ENCODE results near the gene CADM1.

The CADM1 gene

DNA sequence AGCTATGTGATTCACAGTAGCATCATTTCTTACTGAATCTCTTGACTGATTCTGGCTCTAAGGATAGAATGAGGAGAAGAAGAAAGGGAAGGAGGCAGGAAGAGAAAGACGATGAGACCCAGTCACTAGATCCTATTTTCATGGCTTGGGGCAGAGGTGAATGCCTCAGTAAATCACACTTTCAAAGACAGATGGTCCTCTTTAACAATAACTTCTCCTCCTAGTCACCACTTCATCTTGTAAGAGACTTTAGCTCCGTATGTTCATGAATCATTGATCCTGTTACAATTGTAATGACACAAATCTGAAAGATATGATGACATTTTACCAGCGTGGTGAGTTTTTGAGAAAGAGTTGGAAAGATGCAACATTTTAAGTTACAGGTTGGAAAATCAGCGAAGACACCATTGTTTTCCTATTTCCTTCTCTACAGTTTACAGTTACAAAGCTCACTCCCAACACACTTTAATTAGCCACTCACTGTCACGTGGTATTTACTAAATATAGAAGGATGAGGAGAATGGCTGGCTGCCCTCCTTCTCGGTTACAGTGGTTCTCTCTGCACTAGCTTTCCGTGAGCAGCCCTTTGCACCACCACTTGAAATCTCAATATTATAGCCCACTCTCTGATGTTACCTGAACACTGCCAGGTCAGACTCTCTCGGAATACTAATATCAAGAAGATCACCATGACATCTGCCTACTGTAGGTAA, 205.8 kb downstream of the CADM1 start:
- TF ChIP-seq CTCF (conservative IDR thresholded peaks at IDR 0.05; ENCODE audit: low read depth), result no peak
- H3K27ac ChIP-seq, result no peak overlapping the region
- ChIA-PET POLR2A (ENCODE audit: low non-redundant PET) (no interaction called here), CTCF (interaction anchor here (1.0 kb wide), 1 partner anchor 48 kb away, joined by 3 read pairs; no protein-coding TSS in a partner anchor)
- DNase-seq (ENCODE audit: low spot score), result no peak

GRCh38 chr11:115297330-115297729, 206.9 kb downstream of the CADM1 start:
- TF ChIP-seq CTCF (conservative IDR thresholded peaks at IDR 0.05; ENCODE audit: low read depth), result no peak
- ChIA-PET POLR2A (ENCODE audit: low non-redundant PET) (no interaction called here), CTCF (interaction anchor here (1.0 kb wide), 1 partner anchor 47 kb away, joined by 3 read pairs; no protein-coding TSS in a partner anchor)
- H3K27ac ChIP-seq, result no peak overlapping the region
- no peak for DNase-seq (ENCODE audit: low spot score)

DNA sequence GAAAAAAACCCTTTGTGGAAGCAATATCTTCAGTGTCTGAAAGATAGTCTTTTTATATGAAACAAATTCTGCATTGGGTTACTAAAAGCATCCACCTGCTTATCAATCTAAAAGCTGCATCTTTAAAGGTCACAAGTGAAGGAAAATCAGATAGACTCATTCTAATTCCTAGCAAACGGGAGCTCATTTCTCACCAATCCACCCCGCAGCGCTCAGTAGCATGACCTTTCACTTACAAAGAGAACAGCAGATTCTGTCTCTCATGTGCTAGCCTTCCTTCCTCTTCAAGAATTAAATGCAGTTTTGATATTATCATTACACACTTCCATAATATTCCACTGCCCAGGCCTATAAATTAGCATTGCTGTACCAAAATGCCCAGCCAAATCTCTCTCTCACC, 212.9 kb downstream of the CADM1 start:
- no peak overlapping the region for H3K27ac ChIP-seq

DNA sequence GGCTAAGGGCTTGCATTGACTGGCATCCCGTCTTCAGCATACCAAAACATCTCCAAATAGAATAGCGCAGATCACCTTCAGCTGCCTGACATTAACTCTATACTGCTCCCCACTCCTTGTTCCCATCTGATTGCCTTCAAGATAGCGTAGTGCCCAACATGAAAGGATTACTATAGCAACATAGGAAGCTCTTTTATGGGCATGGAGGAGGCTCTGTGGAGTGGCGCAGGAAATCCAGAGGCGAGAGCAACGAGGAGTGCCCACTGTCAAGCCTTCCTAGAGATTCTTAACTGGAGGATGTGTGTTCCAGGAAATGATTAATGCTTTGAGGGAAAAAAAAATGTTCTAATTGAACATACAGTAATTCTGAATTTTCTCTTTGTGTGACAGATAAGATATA, 213.3 kb downstream of the CADM1 start:
- ChIA-PET CTCF (interaction anchor here (0.6 kb wide), 1 partner anchor 50 kb away, joined by 7 read pairs; no protein-coding TSS in a partner anchor), POLR2A (ENCODE audit: low non-redundant PET) (no interaction called here)
- no peak for TF ChIP-seq CTCF (conservative IDR thresholded peaks at IDR 0.05; ENCODE audit: low read depth)
- no peak for DNase-seq (ENCODE audit: low spot score)
- no peak overlapping the region for H3K27ac ChIP-seq

More for the DNA sequence above, 212.9 kb downstream of the CADM1 start:
- CTCF ChIA-PET, result interaction anchor here (0.6 kb wide), 1 partner anchor 433 kb away, joined by 3 read pairs; no protein-coding TSS in a partner anchor
- TF ChIP-seq CTCF (conservative IDR thresholded peaks at IDR 0.05; ENCODE audit: low read depth), result no peak
- POLR2A ChIA-PET (ENCODE audit: low non-redundant PET), result no interaction called here
- DNase-seq (ENCODE audit: low spot score), result no peak

DNA sequence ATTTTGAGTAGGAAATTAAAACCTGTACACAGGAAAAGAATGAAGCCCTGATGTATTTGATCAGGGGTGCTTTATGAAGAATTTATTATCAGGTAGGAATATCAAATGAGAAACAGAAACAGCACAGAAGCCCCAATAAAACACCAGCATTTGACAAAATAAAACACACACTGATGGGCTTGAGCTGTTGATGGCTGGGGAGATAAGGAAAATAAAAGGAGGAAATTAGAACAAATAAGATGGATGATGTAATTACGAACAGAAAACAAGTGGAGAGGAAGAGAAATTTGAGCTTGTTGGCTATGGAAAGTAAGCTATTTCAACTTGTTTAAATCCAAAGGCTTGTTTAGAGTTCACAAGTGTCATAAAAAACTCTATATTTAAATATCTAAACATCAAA, 213.7 kb downstream of the CADM1 start:
- no peak overlapping the region for H3K27ac ChIP-seq
- no peak for DNase-seq (ENCODE audit: low spot score)
- TF ChIP-seq CTCF (conservative IDR thresholded peaks at IDR 0.05; ENCODE audit: low read depth), result no peak
- CTCF ChIA-PET, result interaction anchor here (0.6 kb wide), 1 partner anchor 50 kb away, joined by 7 read pairs; no protein-coding TSS in a partner anchor
- POLR2A ChIA-PET (ENCODE audit: low non-redundant PET), result no interaction called here

- ChIA-PET POLR2A (ENCODE audit: low non-redundant PET) (no interaction called here), CTCF (no interaction called here)
- no peak overlapping the region for H3K27ac ChIP-seq
- no peak for TF ChIP-seq CTCF (conservative IDR thresholded peaks at IDR 0.05; ENCODE audit: low read depth)
- no peak for DNase-seq (ENCODE audit: low spot score)
These were observed 216.9 kb downstream of the CADM1 start for GRCh38 chr11:115287266-115287665.

Measured in RWPE1 (cell line).